Activated CD8-positive, alpha-beta memory T cell treated with anti-CD3 and anti-CD28 coated beads for 48 hours (primary cell): ENCODE data around the gene DNAJC18.

ENCODE experiments used
- DNase-seq, 3 experiments: peaks; one replicate each; pipeline ENCODE4 v3.0.0-alpha.2; 2020; ENCODE audit warnings: low read depth in 2 of 3, low spot score in 2 of 3

Gene DNAJC18

GRCh38 chr5:139371482-139372435 is 67.6 kb downstream of the DNAJC18 start:
- no peak for DNase-seq

GRCh38 chr5:139369181-139369580 is 70.1 kb downstream of the DNAJC18 start:
- no peak for DNase-seq

- DNase-seq, result no peak
These were observed 70.7 kb downstream of the DNAJC18 start for GRCh38 chr5:139368613-139369012.

GRCh38 chr5:139364466-139364865 is 74.9 kb downstream of the DNAJC18 start:
- DNase-seq, result no peak

- no peak for DNase-seq
These were observed 75.4 kb downstream of the DNAJC18 start for GRCh38 chr5:139363937-139364336.

GRCh38 chr5:139361835-139362429 is 77.4 kb downstream of the DNAJC18 start:
- DNase-seq, result no peak

- no peak for DNase-seq
These were observed 78.9 kb downstream of the DNAJC18 start for GRCh38 chr5:139360384-139360783.
